Measurements from ENCODE around the gene EXOC4. TPM values are rescaled to one million over a fixed set of nuclear protein-coding genes. Genes with fewer than 3 reads are reported as not detected.

The EXOC4 gene
- total and polyA plus RNA-seq, 2 experiments from 2014 or later: 23.9 to 51.7 TPM

DNA sequence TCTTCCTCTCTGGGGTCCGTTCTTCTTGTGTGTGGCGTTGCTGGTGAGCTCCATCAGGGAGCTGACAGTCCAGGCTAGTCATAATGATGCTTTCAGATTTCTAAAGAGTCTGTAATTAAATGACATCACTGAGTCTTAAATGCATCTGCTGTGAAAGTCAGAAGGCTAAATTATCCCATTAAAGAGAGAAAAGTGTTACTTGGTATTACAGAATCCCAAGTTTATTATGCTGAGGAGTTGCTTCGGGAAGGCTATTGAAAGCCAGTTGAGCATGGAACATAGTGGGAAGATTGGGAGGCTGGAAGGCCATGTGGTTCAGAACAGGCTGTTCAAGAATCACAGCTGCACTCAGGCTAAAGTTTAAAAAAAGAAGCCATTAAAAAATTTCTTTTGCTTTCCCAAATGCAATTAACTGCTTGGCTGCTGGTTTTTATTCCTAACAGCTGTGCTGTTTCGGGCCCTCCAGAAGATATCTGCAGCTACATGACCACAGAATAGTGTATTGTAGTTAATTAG, 531.7 kb downstream of the EXOC4 start:
- no peak for DNase-seq
- Histone ChIP-seq H3K9me3 (ENCODE audit: low read depth) (no peaks in the 10 kb centered on the region), H3K27ac (no peak overlapping the region), H3K79me2 (ENCODE audit: insufficient read depth) (no peaks in the 10 kb centered on the region), H4K20me1 (ENCODE audit: insufficient read depth) (no peaks in the 10 kb centered on the region), H3K4me2 (ENCODE audit: unreplicated experiment) (no peak overlapping the region), H3K4me3 (no peak overlapping the region), H2AFZ (no peak overlapping the region), H3K27me3 (replicated peaks; ENCODE audit: insufficient read depth) (no peaks in the 10 kb centered on the region), H3F3A (ENCODE audit: insufficient read depth) (no peaks in the 10 kb centered on the region), H3K9ac (no peak overlapping the region), H3K4me1 (ENCODE audit: insufficient read depth) (no peaks in the 10 kb centered on the region), H3K9me2 (ENCODE audit: insufficient read depth) (no peaks in the 10 kb centered on the region), H3K36me3 (ENCODE audit: low read depth) (no peaks in the 10 kb centered on the region)
- 56 to 69% methylated on average over 4 of the region's 4 CpGs for WGBS, 2 experiments (ENCODE audit: low coverage in 1 of 2, low lambda C conversion rate in 2 of 2, missing lambda C conversion rate in 2 of 2)
- in situ Hi-C loops (cut with MboI): no loop called here
- TF ChIP-seq EZH2phosphoT487 (IDR thresholded peaks at IDR 0.05; ENCODE audit: insufficient read depth, low read depth) (no peak), EZH2 (IDR thresholded peaks at IDR 0.05; ENCODE audit: insufficient read depth, poor library complexity, severe bottlenecking) (no peak)

DNA sequence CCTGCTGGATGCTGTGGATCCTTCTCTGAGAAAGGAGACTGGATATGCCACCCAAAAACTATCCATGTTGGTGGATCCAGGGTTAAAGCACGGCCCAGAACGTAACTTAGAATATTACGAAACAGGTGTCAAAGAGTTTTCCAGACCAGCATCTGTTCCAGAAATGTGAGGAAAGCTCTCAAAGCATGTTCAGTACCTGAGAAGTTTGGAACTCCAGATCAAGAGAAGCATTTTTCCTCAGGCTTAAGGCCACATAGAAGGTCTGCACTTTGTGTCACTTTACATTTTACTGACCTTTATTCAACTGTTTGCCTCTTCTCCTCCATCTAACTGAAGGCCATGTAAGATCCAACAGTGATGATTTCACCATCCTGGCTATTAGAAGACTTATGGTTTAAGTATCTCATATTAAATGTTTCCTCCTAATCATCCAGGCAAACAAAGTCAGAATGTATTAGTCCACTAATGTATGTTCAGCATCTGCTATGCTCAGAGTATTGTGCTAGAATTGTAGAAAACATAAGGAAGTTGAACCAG, 533.6 kb downstream of the EXOC4 start:
- no peaks in the 10 kb centered on the region for H3K79me2 ChIP-seq (ENCODE audit: insufficient read depth)
- no peaks in the 10 kb centered on the region for H4K20me1 ChIP-seq (ENCODE audit: insufficient read depth)
- no peak overlapping the region for H3K9ac ChIP-seq
- H3K9me2 ChIP-seq (ENCODE audit: insufficient read depth): no peaks in the 10 kb centered on the region
- H3K4me3 ChIP-seq: no peak overlapping the region
- DNase-seq: no peak
- WGBS, 2 experiments (ENCODE audit: low coverage in 1 of 2, low lambda C conversion rate in 2 of 2, missing lambda C conversion rate in 2 of 2): 63 to 67% methylated on average over 3 of the region's 3 CpGs
- no peaks in the 10 kb centered on the region for H3K4me1 ChIP-seq (ENCODE audit: insufficient read depth)
- H3K9me3 ChIP-seq (ENCODE audit: low read depth): no peaks in the 10 kb centered on the region
- no peak overlapping the region for H3K4me2 ChIP-seq (ENCODE audit: unreplicated experiment)
- H3F3A ChIP-seq (ENCODE audit: insufficient read depth): no peaks in the 10 kb centered on the region
- TF ChIP-seq EZH2phosphoT487 (IDR thresholded peaks at IDR 0.05; ENCODE audit: insufficient read depth, low read depth): no peak
- no peak for TF ChIP-seq EZH2 (IDR thresholded peaks at IDR 0.05; ENCODE audit: insufficient read depth, poor library complexity, severe bottlenecking)
- no peaks in the 10 kb centered on the region for H3K27me3 ChIP-seq (replicated peaks; ENCODE audit: insufficient read depth)
- H2AFZ ChIP-seq: no peak overlapping the region
- no peaks in the 10 kb centered on the region for H3K36me3 ChIP-seq (ENCODE audit: low read depth)
- in situ Hi-C loops (cut with MboI): no loop called here
- no peak overlapping the region for H3K27ac ChIP-seq

DNA sequence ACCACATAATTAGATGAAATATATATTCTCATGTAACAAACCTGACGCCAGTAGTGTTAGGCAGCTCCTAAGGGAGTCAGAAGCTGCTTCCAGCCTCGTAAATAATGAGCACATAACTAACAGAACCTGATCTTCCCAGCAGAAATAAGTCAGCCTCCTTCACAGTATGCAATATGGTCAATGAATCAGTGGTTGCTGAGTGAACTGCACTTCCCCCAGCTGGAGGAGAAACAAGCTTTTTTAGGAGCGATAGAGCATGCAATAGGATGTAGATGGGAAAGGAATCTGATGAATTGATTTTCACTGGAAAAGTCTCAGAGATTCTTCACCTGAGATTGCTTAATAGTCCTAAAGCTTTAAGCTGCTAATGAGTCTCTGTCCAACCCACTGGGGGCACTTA, 537.1 kb downstream of the EXOC4 start:
- Histone ChIP-seq H3K79me2 (ENCODE audit: insufficient read depth) (no peaks in the 10 kb centered on the region), H3K4me1 (ENCODE audit: insufficient read depth) (no peaks in the 10 kb centered on the region), H2AFZ (no peak overlapping the region), H3K9me3 (ENCODE audit: low read depth) (no peaks in the 10 kb centered on the region), H3K27me3 (replicated peaks; ENCODE audit: insufficient read depth) (no peaks in the 10 kb centered on the region), H3K4me2 (ENCODE audit: unreplicated experiment) (no peak overlapping the region), H3K27ac (no peak overlapping the region), H3K36me3 (ENCODE audit: low read depth) (no peaks in the 10 kb centered on the region), H3K9ac (no peak overlapping the region), H3K4me3 (no peak overlapping the region), H3F3A (ENCODE audit: insufficient read depth) (no peaks in the 10 kb centered on the region), H4K20me1 (ENCODE audit: insufficient read depth) (no peaks in the 10 kb centered on the region), H3K9me2 (ENCODE audit: insufficient read depth) (no peaks in the 10 kb centered on the region)
- in situ Hi-C loops (cut with MboI): no loop called here
- TF ChIP-seq EZH2phosphoT487 (IDR thresholded peaks at IDR 0.05; ENCODE audit: insufficient read depth, low read depth) (no peak), EZH2 (IDR thresholded peaks at IDR 0.05; ENCODE audit: insufficient read depth, poor library complexity, severe bottlenecking) (no peak)
- 96 to 98% methylated on average over 3 of the region's 3 CpGs for WGBS, 2 experiments (ENCODE audit: low coverage in 1 of 2, low lambda C conversion rate in 2 of 2, missing lambda C conversion rate in 2 of 2)
- DNase-seq: no peak

DNA sequence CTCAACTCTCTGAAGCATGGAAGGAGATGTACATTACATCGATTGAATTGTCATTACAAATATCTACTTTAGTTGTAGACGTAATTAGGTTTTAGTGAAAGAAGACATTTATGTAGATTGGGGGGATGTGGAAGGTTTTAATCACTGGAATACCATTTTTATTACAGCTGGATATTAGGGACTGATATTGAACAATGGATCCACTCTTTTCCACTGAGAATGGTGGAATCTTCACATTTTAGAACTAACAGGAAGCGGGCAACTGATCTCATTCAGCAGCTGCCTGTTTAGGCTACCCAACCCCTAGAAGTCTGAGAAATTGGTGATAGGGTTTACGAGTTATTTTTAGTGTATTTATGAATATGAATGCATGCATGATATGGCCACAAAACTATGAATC, 538.0 kb downstream of the EXOC4 start:
- H3K27ac ChIP-seq: no peak overlapping the region
- WGBS, 2 experiments (ENCODE audit: low coverage in 1 of 2, low lambda C conversion rate in 2 of 2, missing lambda C conversion rate in 2 of 2): 78 to 79% methylated on average over 4 of the region's 4 CpGs
- in situ Hi-C loops (cut with MboI): no loop called here

More for the DNA sequence above, 538.0 kb downstream of the EXOC4 start:
- Histone ChIP-seq H3K9ac (no peak overlapping the region), H3K4me3 (no peak overlapping the region), H3K4me1 (ENCODE audit: insufficient read depth) (no peaks in the 10 kb centered on the region), H2AFZ (no peak overlapping the region), H3K4me2 (ENCODE audit: unreplicated experiment) (no peak overlapping the region), H3K79me2 (ENCODE audit: insufficient read depth) (no peaks in the 10 kb centered on the region), H3K36me3 (ENCODE audit: low read depth) (no peaks in the 10 kb centered on the region), H4K20me1 (ENCODE audit: insufficient read depth) (no peaks in the 10 kb centered on the region), H3K9me2 (ENCODE audit: insufficient read depth) (no peaks in the 10 kb centered on the region), H3F3A (ENCODE audit: insufficient read depth) (no peaks in the 10 kb centered on the region), H3K9me3 (ENCODE audit: low read depth) (no peaks in the 10 kb centered on the region), H3K27me3 (replicated peaks; ENCODE audit: insufficient read depth) (no peaks in the 10 kb centered on the region)
- TF ChIP-seq EZH2 (IDR thresholded peaks at IDR 0.05; ENCODE audit: insufficient read depth, poor library complexity, severe bottlenecking) (no peak), EZH2phosphoT487 (IDR thresholded peaks at IDR 0.05; ENCODE audit: insufficient read depth, low read depth) (no peak)
- no peak for DNase-seq
